Stimulated activated CD4-positive, alpha-beta T cell treated with anti-CD3 and anti-CD28 coated beads, TNF-alpha, amount 100 ng/mL, for 4 hours (primary cell): ENCODE measurements around the gene CMTR2.
"Not testable (repeated sequence)": the region's sequence is repeated elsewhere in the genome, so short reads cannot be mapped to it uniquely, and the experiment has no call there.

Experiments
- DNase-seq, 3 experiments: peaks; one replicate each; pipeline ENCODE4 v3.0.0-alpha.2; 2020; ENCODE audit warnings: low read depth in 3 of 3

The CMTR2 gene, protein sequence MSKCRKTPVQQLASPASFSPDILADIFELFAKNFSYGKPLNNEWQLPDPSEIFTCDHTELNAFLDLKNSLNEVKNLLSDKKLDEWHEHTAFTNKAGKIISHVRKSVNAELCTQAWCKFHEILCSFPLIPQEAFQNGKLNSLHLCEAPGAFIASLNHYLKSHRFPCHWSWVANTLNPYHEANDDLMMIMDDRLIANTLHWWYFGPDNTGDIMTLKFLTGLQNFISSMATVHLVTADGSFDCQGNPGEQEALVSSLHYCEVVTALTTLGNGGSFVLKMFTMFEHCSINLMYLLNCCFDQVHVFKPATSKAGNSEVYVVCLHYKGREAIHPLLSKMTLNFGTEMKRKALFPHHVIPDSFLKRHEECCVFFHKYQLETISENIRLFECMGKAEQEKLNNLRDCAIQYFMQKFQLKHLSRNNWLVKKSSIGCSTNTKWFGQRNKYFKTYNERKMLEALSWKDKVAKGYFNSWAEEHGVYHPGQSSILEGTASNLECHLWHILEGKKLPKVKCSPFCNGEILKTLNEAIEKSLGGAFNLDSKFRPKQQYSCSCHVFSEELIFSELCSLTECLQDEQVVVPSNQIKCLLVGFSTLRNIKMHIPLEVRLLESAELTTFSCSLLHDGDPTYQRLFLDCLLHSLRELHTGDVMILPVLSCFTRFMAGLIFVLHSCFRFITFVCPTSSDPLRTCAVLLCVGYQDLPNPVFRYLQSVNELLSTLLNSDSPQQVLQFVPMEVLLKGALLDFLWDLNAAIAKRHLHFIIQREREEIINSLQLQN

DNA sequence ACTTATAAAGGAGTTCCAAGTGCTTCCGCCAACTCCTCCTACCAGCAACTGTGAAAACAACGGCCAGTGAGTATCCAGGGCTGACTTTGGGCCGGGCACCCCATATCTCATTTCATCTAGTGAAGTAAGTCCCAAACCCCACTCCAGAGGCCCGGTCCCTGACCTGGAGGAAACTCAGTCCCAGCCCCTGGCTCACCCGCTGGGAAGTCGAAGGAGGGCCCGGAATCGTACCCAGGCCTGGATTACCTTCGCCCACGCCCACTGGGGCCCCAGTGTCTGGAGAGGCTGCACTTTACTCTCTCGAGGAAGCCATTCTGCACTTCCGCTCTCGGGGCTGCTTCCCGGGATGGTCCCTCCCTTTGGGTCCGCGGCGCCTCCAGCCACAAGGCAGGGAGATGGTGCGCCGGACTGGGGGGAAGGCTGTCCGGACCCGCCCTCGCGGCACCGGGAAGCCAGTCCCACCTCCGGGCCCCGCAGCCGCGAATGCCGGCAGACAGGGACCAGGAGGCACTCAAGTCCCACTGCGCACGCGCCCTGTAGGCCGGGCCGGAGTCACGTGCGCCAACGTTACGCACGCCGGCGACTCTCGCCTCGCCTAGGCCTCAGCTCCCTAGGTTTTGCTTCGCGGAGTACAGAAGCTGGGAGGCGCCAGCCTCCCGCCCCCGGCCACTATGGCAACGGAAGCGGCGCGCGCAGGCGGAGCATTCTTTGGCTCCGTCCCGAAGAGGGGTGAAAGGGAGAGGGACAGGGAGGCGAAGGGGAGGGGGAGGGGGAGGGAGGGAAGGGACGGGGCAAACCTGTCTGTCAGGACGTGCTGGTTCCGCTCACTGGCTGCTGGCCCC lies at the start of gene CMTR2:
CMTR2 (minus strand) TSS at position 513 of the 842 bp plus-strand sequence. CDS start 3,482 bp downstream, outside the sequence.
- DNase-seq = peak; percentile 80 to 84 (median 82)

DNA sequence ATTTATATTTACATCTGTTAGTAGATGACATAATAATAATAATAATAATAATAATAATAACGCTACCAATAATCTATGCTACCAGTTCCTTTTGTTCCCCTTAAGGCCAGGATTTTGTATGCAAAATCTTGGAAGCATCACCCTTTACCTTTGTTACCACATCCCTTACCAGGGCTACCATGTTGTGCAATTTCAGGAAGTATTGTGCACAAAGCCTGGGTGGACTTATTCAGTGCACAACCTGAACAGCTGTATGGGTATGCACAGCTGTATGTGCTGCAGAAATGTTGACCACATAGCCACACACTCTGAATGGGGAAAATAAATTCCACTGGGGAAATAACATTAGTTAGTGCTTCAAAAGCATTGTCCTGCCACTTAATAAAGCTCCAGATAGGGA lies 49.4 kb upstream of the CMTR2 start:
- DNase-seq = no peak

DNA sequence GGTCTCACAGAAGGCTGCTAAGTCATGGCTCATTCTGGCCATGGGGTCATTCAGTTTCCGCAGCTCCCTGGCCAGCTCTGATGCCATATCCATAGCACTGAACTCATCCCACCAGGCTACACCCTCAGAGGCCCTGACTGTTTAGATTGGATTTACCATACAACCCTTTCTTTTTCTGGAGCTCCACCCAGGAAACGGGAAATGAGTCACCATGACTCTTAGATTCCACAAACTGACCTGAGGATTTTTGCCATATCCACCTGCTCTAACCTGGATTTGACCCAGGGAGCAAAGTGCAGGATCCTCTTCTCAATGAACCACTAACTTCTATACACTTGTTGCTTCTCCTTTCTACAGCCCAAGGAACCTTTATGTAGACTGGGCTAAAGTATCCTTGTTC lies 49.0 kb upstream of the CMTR2 start:
- DNase-seq = no peak

DNA sequence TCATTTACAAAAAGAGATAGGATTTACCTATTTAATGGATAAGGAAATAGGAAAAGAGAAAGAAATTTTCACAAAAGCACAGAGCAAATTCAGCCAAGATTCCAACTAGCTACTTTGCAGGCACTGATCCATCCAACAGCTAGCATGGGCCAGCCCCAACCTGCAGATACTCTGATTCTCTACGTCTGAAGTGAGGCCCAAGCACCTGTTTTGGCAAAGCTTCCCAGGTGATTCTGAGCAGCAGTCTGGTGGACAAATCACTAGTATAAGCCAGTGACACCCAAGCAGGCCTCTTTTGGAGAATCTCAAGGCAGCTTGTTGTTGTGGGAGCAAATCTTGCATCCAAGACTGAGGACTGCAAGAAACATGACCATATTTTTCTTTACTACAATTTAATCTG lies 48.4 kb upstream of the CMTR2 start:
- no peak for DNase-seq

DNA sequence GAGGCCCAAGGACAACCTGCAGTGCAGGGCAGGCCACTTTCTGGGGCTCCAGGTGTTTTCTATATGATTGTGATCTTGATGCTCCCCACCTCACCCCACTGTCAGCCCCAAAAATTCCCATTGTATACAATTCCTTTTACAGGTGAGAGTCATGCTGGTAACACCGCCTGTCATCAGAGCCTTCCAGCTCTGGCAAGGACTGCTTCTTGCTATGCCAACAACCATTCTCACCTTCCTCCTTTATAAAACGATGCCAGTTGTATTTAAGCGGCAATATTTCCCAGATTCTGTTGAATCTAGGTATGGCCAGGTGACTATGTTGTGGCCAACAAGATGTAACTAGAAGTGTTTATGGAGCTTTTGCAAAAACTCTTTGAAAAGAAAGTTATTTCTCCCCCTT lies 38.9 kb upstream of the CMTR2 start:
- no peak for DNase-seq

DNA sequence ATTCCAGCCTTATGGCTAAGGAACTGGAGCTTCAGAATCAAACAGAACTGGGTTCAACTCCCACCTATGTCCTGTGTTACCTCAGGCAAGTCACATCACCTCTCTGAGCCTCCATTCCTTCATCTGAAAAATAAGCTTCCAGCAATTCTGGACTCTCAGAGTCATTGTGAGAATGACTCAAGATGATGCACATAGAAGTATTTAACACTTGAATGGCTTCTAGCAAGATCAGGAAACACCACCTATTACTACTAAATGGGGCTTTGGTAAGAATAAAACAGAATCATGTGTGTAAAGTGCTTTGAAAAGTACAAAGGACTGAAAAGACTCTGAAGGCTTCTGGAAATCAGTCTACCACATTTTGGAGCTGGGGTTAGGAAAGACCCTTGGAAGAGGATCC lies 38.5 kb upstream of the CMTR2 start:
- no peak for DNase-seq

DNA sequence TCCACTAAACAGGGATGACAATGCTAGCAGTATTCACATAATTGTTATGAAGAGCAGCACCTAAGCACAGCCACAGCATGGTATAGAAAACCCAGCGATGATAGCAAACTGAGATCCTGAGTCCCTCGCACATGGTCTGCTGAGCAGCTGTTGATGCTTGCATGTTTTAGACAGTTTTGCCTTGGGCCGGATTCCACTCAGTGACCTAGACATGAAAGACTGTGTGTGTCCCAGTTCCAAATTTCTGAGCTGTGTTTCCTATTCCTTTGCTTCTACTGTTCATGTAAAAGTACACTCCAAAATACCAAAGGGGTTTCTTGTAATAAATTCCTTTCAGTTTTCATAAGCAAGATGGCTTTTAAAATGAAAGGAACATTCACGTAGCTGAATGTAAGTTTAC lies 30.8 kb upstream of the CMTR2 start:
- no peak for DNase-seq

DNA sequence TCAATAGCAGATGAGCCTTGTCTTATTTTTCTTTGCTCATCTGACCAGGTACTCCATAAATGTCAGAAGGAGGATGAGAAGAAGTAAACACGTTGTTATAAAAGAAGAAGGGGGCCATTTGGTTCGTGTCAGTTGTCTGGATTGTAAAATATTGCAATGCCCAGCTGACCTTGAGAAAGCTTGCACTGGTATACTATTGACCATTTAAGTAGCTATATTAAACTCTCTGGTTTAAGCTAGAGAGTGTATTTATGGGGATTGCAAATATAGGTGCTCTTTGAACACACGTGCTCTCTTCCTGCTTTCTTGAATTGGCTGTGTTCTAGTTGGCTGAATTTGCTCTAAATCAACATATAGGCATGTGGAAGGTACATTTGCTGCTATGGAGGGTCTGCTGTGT lies 26.1 kb upstream of the CMTR2 start:
- DNase-seq = no peak

DNA sequence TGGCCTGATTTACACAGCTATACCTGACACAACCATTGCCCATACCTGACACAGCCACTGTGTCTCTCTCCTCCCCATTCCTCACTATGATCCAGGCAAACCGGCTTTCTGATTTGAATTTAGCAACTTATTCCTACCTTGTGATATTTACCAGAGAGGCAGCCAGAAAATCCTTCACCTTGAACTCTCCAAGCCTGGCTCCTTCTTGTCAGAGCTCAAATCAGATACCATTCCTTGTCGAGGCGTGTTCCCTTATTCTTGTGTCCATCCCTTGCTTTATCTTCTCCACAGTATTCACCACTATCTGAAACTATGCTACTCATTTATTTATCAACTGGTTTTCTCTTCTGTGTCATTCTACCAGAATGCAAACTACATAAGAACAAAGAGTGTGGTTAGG lies 24.4 kb upstream of the CMTR2 start:
- DNase-seq = not testable (repeated sequence)

DNA sequence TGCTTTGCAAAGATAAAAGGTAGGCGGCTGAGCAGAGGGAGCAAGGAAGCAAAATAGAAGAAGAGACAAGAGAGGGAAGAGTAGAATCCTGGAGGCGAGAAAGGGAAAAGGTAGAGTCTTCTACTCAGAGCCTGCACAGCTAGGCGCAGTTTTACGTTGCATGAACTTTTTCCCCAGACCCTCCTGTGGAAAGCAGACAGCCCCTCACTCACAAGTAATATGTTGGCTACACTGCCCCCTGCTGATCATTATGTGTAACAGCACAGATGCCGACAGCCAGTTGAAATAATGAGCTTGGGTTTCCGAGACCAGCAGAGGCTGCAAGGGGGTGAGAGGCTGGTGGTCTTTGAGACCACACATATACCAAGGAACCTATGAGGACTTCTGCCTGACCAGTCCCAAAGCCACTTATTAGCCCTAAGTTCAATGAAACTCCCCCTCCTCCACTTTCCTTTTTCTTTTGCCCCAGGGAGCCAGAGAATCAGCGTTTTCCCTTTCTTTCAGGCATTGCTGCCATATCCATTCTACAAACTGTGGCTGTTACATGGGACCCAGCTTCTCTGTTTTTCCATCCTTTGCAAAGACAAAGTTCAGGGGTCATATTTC lies 22.5 kb upstream of the CMTR2 start:
- no peak for DNase-seq

DNA sequence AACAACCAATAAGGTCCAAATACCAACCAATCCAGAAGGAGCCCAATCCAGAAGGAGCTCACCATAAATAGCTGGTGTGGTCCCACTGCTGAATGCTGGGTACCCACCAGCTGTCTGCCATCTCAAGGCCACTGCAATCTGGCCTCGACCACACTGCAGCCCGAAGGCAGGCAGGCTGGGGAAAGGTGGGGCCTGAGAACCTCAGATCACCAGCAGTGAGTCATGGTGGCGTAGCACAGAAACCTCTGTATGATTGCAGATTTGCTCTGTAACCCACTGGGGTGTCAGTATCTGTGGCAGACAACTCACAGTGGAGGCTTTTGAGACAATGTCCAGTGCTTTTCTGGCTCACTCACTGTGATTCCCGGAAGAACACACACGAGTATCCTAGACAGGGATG lies 14.7 kb upstream of the CMTR2 start:
- DNase-seq = no peak

DNA sequence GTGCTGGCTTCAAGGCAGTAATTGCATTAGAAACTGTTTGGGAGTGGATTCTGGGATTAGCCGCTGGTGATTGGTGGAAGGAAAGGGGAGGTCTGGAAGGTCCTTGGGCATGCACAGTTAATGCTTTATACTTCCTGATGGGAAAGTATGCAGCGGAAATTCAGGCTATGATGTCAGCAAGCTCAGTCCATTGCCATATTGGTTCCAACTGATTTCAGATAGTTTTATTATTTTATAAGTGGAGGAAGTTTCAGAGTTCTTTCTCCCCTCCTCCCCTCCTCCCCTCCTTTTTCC lies 8.1 kb upstream of the CMTR2 start:
- DNase-seq = no peak

DNA sequence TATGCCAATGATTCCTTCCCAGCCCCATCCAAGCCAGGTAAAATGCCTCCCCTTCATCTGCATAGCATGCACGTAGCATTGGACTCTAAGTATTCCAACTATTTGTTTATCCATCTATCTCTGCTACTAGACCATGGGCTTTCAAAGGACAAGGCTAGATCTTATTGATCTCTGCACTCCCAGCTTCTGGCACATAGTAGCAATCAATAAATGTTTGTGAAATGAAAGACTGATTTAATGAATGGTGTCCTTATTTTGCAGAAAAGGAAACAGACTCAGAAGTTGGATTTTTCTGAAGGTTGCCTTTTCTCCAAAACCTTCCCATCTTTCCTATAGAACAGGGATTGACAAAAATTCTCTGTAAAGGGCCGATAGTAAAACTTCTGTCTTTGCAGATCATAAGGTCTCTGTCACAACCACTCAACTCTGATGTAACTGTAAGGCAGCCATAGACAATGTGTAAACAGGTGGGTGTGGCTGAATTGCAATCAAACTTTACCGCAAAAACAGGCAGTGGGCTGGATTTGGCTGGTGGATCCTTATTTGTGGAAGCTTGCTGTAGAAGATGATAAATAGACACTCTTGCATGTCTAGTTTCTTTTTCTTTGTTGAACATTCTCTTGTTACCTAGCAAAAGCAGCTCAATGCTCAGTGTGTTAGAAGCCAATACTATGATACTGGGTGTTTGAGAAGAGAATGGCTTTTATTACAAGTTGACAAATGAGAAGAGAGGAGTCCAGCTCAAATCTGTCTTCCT lies 7.6 kb upstream of the CMTR2 start:
- DNase-seq = no peak

DNA sequence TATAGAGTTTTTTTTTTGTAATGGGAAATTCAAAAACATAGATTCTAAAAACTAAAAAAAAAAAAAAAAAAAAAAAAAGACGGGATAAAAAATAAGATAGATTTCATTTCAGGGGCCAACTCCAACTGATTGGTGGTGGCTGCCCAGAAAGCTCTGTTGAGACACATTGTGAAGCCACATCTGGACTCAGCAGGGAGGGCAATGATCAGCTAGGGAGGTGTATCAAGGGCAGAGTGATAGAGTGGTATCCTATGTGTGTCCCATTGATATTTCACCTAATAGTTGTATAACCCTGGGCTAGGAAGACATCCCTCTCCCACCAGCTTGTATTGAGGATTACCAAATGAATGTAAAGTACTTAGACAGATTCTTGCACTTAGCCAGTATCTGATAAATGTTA lies 6.7 kb upstream of the CMTR2 start:
- DNase-seq = no peak

DNA sequence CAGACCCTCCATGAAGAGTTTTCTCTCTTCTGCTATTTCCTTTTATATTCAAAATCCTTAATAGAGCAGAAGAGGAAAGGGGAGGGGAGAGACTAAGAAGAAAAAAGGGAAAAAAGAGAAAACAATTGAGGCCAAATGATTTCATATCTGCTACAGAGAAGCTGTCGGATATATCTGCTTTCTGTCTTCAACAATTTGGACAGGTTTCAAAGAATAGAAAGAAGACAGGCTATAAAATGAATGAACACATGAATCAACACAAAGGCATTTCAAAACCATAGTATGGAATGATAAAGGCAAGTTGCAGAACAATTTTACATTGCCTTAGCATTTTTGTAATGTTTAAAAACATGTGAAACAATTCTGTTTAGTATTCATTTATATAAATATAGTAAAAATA lies 4.7 kb upstream of the CMTR2 start:
- no peak for DNase-seq

DNA sequence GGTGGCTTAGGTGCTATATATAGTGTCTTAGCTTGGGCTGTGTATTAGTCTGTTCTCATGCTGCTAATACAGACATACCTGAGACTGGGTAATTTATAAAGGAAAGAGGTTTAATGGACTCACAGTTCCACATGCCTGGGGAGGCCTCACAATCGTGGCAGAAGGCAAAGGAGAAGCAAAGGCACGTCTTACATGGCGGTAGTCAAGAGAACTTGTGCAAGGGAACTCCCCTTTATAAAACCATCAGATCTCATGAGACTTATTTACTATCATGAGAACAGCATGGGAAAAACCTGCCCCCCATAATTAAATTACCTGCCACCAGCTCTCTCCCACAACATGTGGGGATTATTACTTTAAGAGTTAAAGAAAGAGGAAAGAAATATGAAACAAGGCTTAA lies 2.9 kb upstream of the CMTR2 start:
- DNase-seq = not testable (repeated sequence)

DNA sequence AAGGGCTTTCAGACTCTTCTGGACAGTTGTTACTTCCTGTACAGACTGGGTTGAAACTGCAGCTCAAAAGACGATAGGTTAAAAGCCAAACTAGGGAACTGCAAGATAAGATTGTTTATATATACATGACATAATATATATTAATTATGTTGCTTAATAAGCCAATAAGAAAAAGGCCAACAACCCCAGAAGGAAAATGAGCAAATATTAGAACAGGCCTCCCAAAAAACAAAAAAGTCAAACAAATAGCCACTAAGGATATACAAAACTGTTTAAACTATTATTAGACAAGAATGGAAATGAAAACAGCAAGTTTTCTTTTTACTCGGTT lies 495 bp upstream of the CMTR2 start:
- no peak for DNase-seq

DNA sequence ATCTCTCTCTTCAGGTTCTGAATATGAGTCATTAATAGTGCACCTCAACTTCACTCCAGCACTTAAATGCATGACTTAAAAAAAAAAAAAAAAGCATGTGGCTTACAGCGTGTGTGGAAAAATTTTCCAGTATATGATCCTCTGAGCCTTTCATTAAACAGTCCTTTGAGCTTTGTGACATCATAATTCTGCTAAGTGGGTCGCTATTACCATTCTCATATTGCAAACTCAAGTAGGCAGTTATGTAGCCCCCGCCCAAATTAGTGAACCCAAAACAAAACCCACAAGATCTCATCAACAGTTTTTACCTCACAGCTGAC lies 672 bp downstream of the CMTR2 start:
- no peak for DNase-seq

DNA sequence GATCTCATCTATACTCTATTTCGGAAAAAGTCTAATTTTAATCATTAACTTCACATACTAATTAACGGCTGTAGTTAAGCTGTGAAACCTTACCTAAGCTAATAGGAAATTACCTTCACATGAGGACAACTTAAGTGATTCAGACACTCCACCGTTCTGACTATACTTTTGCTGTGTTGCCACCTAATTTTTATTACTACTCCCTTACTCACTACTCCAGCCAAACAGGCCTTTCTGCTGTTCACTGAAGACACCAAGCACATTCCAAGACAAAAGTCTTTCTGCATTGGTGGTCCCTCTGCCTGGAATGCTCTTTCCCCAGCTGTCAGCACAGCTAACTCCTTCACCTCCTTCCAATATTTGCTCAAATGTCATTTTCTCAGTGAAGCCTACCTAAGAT lies 1.3 kb downstream of the CMTR2 start:
- DNase-seq = no peak

DNA sequence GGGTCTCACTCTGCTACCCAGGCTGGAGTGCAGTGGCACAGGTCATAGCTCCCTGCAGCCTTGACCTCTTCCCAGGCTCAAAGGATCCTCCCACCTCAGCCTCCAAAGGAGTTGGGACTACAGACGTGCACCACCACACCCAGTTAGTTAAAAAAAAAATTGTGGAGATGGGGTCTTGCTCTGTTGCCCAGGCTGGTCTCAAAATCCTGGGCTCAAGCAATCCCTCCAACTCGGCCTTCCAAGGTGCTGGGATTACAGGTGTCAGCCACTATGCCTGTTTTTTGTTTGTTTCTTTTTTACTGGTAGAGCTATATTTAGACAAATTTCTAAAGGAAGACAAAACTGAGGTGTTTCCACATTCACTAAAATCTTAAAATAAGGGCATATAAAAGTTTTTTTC lies 1.7 kb downstream of the CMTR2 start:
- no peak for DNase-seq

DNA sequence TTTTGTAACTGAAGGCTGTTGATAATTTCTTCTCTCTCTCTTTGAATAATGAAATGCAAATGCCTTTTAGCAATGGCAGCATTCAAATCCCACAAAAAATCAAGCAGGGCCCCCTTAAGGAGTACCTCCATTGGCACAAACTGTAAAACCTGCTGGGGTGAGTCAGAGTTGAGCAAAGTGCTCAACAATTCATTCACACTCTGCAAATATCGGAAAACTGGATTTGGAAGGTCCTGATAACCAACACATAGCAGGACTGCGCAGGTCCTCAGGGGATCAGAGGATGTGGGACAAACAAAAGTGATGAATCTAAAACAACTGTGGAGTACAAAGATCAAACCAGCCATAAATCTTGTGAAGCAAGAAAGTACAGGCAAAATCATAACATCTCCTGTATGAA lies 5.6 kb downstream of the CMTR2 start:
- no peak for DNase-seq

DNA sequence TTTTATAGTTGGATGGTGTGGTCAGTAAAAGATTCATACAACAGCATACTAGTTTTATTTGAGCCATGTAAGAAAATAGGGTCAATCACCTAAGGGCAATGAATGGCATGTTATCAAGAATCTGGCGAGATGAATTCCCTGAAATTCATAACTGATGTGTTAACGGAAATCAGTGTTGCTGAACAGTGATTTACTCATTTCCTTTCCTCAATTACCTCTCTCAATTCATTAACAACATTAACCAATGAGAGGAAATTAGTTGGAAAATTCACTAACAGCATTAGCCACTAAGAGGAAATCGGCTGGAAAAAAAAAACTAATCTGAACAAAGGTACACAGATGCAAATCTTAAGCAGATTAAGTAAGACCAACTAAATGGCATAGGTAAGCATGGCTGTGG lies 6.3 kb downstream of the CMTR2 start:
- no peak for DNase-seq
